PC-3 (cell line): ENCODE results near the gene CSTPP1. TPM values are rescaled to one million over a fixed set of nuclear protein-coding genes. Genes with fewer than 3 reads are reported as not detected.

Experiments used
- ATAC-seq: fragments of 200-7000 bp; cut with Tn5 transposase; 2 replicates; pipeline ENCODE4 v1.9.1; 2020; ENCODE audit warnings: mild to moderate bottlenecking, moderate library complexity
- BruUV-seq: library from RNA; stranded (reverse); fragments of 400-500 nt; replicated peaks from 2 replicates; lab custom pipeline; 2021; lab: Mats Ljungman, UMichigan
- CTCF ChIA-PET: fragments of 300-600 bp; sonication (Branson Sonifier 250); formaldehyde crosslinking; loops from one replicate; lab custom pipeline; 2022; ENCODE audit warnings: antibody characterized with exemption; lab: Charles Lee
- POLR2A ChIA-PET: fragments of 300-600 bp; sonication (Branson Sonifier 250); formaldehyde crosslinking; loops from one replicate; lab custom pipeline; 2022; ENCODE audit warnings: antibody characterized with exemption; ENCODE audit not compliant: unreplicated experiment; lab: Charles Lee
- DNase-seq: peaks from one replicate; pipeline ENCODE4 v3.0.0-alpha.2; 2015
- H2AFZ ChIP-seq: fragments of 300-600 bp; sonication (generic); 2 replicates; pipeline ENCODE4 v1.6.0; 2016; ENCODE audit warnings: antibody characterized with exemption, low read length
- H3F3A ChIP-seq: fragments of 300-600 bp; sonication (generic); one replicate; pipeline ENCODE4 v1.6.0; 2017; ENCODE audit warnings: antibody characterized with exemption, low read length, control low read depth, mild to moderate bottlenecking; ENCODE audit not compliant: unreplicated experiment
- H3K27ac ChIP-seq: fragments of 300-600 bp; sonication (generic); 2 replicates; pipeline ENCODE4 v1.5.1; 2016; ENCODE audit warnings: mild to moderate bottlenecking, low read length
- H3K27me3 ChIP-seq: fragments of 300-600 bp; sonication (generic); 2 replicates; pipeline ENCODE4 v1.6.1; 2016; ENCODE audit warnings: low read length, mixed read lengths
- H3K36me3 ChIP-seq: fragments of 300-600 bp; sonication (generic); 2 replicates; pipeline ENCODE4 v1.6.1; 2016; ENCODE audit warnings: low read depth, mixed run types, low read length, mixed read lengths
- H3K4me1 ChIP-seq: fragments of 300-600 bp; sonication (generic); 2 replicates; pipeline ENCODE4 v1.5.1; 2016; ENCODE audit warnings: low read length; ENCODE audit not compliant: insufficient read depth
- H3K4me2 ChIP-seq: fragments of 300-600 bp; sonication (generic); 2 replicates; pipeline ENCODE4 v1.6.0; 2016; ENCODE audit warnings: low read length
- H3K4me3 ChIP-seq: fragments of 300-600 bp; sonication (generic); 2 replicates; pipeline ENCODE4 v1.5.1; 2016; ENCODE audit warnings: mild to moderate bottlenecking, low read length, mixed read lengths
- H3K79me2 ChIP-seq: fragments of 300-600 bp; sonication (generic); 2 replicates; pipeline ENCODE4 v1.6.1; 2017; ENCODE audit warnings: low read length, mixed read lengths
- H3K9ac ChIP-seq: fragments of 300-600 bp; sonication (generic); 2 replicates; pipeline ENCODE4 v1.6.0; 2016; ENCODE audit warnings: mild to moderate bottlenecking, low read length
- H3K9me2 ChIP-seq: fragments of 300-600 bp; sonication (generic); replicated peaks from 2 replicates; pipeline ENCODE4 v1.6.1; 2016; ENCODE audit warnings: mixed run types, low read length, mixed read lengths
- H3K9me3 ChIP-seq: fragments of 300-600 bp; sonication (generic); 2 replicates; pipeline ENCODE4 v1.6.1; 2016; ENCODE audit warnings: low read length, mixed read lengths
- H4K20me1 ChIP-seq: fragments of 300-600 bp; sonication (generic); 2 replicates; pipeline ENCODE4 v1.6.1; 2016; ENCODE audit warnings: low read length, mixed read lengths
- EZH2 ChIP-seq: fragments of 300-600 bp; sonication (generic); IDR thresholded peaks from one replicate; pipeline ENCODE4 v1.6.1; 2017; ENCODE audit warnings: antibody characterized with exemption, mild to moderate bottlenecking, low read length; ENCODE audit not compliant: unreplicated experiment
- EZH2phosphoT487 ChIP-seq: fragments of 300-600 bp; sonication (generic); IDR thresholded peaks from 2 replicates; pipeline ENCODE4 v1.6.1; 2018; ENCODE audit warnings: mild to moderate bottlenecking, antibody characterized with exemption, low read length, borderline replicate concordance
- intact Hi-C: fragments of 100-400 bp; cut with micrococcal nuclease; formaldehyde crosslinking; loops from 2 replicates; pipeline ENCODE4 v1.9.0; 2023
- total RNA-seq: library from RNA; depleted of rRNA; stranded (reverse); fragments of >200 nt; gene quantifications from 2 replicates; pipeline ENCODE4 v1.2.3, GENCODE V29; 2014
- TF ChIP-seq, protein P1 (sequence below): fragments of 300-600 bp; sonication (generic); conservative IDR thresholded peaks from 2 replicates; pipeline ENCODE4 v1.5.1; 2017; ENCODE audit warnings: antibody characterized with exemption, low read depth, mild to moderate bottlenecking, low read length

The CSTPP1 gene
- total RNA-seq, 1 experiment from 2014 or later: 21.7 TPM

DNA sequence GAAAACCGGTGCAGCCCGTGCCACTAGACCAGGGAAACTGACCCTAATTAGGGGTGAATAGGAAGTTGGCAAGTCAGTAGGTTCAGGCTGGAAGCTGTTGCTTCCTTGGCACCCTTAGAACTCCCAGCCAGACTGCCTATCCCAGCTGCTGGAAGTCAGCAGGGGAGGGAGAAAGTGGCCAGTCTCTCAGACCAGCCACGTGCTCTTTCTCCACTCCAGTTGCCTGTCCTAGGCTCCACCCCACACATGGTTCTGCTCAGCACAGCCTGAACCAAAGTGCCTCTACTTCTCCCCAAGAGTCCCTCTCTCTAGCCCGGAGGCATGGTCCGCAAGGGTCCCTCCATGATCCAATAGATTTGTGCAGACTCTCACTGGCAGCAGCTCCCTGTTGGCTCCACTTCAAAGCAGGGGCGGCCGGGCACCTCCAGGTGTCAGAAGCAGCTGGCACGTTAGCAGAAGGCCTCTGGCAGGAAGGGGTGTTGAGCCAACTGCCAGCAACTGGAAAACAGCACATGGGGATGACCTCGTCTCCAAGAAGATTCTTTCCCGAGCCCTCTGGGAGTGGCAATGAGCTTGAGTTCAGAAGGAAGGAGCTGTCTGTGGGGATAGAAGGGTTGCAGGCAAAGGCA, 212.5 kb downstream of the CSTPP1 start:
- Histone ChIP-seq H3K79me2 (no peaks in the 10 kb centered on the region), H4K20me1 (no peaks in the 10 kb centered on the region), H3K36me3 (no peaks in the 10 kb centered on the region), H3K9ac (no peak overlapping the region), H3F3A (no peaks in the 10 kb centered on the region), H3K4me2 (no peak overlapping the region), H3K27me3 (no peaks in the 10 kb centered on the region), H3K9me2 (no peaks in the 10 kb centered on the region), H3K4me1 (no peaks in the 10 kb centered on the region), H3K9me3 (no peaks in the 10 kb centered on the region), H2AFZ (no peak overlapping the region), H3K27ac (no peak overlapping the region), H3K4me3 (no peak overlapping the region)
- DNase-seq (no peak), ATAC-seq (no peak)
- no peak for TF ChIP-seq EZH2
- TF ChIP-seq, protein P1, sequence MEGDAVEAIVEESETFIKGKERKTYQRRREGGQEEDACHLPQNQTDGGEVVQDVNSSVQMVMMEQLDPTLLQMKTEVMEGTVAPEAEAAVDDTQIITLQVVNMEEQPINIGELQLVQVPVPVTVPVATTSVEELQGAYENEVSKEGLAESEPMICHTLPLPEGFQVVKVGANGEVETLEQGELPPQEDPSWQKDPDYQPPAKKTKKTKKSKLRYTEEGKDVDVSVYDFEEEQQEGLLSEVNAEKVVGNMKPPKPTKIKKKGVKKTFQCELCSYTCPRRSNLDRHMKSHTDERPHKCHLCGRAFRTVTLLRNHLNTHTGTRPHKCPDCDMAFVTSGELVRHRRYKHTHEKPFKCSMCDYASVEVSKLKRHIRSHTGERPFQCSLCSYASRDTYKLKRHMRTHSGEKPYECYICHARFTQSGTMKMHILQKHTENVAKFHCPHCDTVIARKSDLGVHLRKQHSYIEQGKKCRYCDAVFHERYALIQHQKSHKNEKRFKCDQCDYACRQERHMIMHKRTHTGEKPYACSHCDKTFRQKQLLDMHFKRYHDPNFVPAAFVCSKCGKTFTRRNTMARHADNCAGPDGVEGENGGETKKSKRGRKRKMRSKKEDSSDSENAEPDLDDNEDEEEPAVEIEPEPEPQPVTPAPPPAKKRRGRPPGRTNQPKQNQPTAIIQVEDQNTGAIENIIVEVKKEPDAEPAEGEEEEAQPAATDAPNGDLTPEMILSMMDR: no peak
- no peak for TF ChIP-seq EZH2phosphoT487
- ChIA-PET POLR2A (no interaction called here), CTCF (no interaction called here)
- no TSS peak for BruUV-seq
- intact Hi-C loops: no loop called here

DNA sequence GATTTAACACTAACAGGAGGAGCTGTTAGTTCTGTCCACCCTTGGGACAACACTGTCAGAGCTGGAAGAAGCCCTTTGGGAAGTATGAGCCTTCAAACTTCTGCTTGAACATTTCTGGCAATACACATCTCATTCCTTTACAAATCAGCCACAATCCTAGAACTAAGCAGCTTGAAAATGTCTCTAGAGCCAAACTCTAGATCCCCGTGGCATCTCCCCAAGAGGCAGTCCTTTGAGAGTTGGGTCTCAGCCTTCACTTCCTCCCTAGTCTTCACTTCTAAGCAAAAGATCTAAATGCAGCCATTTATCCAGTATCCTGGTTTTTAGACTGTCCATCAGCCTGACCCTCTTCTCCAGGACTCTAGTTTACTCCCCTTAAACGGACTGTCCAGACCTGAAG, 213.2 kb downstream of the CSTPP1 start:
- no peaks in the 10 kb centered on the region for H3K79me2 ChIP-seq
- intact Hi-C loops: no loop called here
- no peaks in the 10 kb centered on the region for H3K36me3 ChIP-seq
- H3K27me3 ChIP-seq: no peaks in the 10 kb centered on the region
- H4K20me1 ChIP-seq: no peaks in the 10 kb centered on the region
- no peaks in the 10 kb centered on the region for H3K4me1 ChIP-seq
- no peak overlapping the region for H3K4me2 ChIP-seq
- H3K9me3 ChIP-seq: no peaks in the 10 kb centered on the region
- no TSS peak for BruUV-seq
- H3K4me3 ChIP-seq: no peak overlapping the region
- ChIA-PET CTCF (no interaction called here), POLR2A (no interaction called here)
- TF ChIP-seq, protein P1: no peak
- TF ChIP-seq EZH2 (no peak), EZH2phosphoT487 (no peak)
- no peaks in the 10 kb centered on the region for H3F3A ChIP-seq
- DNase-seq (no peak), ATAC-seq (no peak)
- no peak overlapping the region for H2AFZ ChIP-seq
- no peak overlapping the region for H3K27ac ChIP-seq
- H3K9me2 ChIP-seq: no peaks in the 10 kb centered on the region
- H3K9ac ChIP-seq: no peak overlapping the region

DNA sequence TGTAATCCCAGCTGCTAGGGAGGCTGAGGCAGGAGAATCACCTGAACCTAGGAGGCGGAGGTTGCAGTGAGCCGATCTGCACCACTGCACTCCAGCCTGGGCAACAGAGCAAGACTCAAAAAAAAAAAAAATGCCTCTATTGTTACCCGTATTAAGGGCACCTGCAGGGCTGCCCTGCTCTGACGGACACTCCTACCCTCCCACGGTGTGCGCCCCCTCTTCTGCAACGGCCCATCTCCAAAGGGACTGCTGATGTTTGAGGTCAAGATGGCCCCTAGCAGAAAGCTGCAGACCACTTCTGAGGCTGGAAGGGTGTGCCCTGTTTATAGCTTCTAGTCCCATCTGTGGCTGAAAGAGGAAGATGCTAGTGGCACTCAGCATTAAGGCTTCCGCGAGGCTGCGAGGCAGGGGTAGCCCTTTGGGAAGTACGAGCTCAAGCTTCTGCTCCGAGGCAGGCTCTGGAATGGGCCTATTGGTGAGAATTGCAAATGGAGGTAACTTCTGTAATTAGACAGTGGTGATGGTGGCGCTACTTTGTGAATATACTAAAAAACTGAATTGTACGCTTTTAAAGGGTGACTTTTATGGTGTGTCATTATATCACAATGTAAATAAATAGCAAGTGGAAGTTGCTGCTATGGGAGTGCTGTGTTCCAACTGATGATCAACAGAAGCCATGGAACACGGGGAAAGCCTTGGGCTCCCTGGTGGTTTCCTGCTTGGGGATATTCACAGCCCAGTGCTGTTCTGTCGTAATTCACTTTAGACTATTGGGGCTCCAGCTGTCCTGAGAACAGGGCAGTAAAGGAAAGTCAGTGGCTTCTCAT, 215.8 kb downstream of the CSTPP1 start:
- no peaks in the 10 kb centered on the region for H3F3A ChIP-seq
- POLR2A ChIA-PET: no interaction called here
- CTCF ChIA-PET: interaction anchor here (0.5 to 1.2 kb wide), 6 partner anchors 200 to 262 kb away, joined by 3 to 5 read pairs (median 4); no protein-coding TSS in a partner anchor
- H3K4me1 ChIP-seq: no peaks in the 10 kb centered on the region
- H3K27ac ChIP-seq: no peak overlapping the region
- H3K4me2 ChIP-seq: no peak overlapping the region
- no TSS peak for BruUV-seq
- H3K27me3 ChIP-seq: no peaks in the 10 kb centered on the region
- no peak overlapping the region for H3K9ac ChIP-seq
- no peaks in the 10 kb centered on the region for H3K9me3 ChIP-seq
- no peak for DNase-seq
- H3K36me3 ChIP-seq: no peaks in the 10 kb centered on the region
- no peak overlapping the region for H2AFZ ChIP-seq
- H3K79me2 ChIP-seq: no peaks in the 10 kb centered on the region
- no peaks in the 10 kb centered on the region for H4K20me1 ChIP-seq
- TF ChIP-seq EZH2phosphoT487: no peak
- TF ChIP-seq, protein P1: no peak
- no peak for TF ChIP-seq EZH2
- peak; percentile 39 for ATAC-seq
- no peaks in the 10 kb centered on the region for H3K9me2 ChIP-seq
- intact Hi-C loops: no loop called here
- no peak overlapping the region for H3K4me3 ChIP-seq
